H9 (cell line): Measurements from ENCODE around the gene HS3ST3B1. TPM values are rescaled to one million over a fixed set of nuclear protein-coding genes. Genes with fewer than 3 reads are reported as not detected.
A peak's percentile ranks its signal among the peaks of the same experiment; 100 is the strongest.

ENCODE experiments used
- DNase-seq: peaks from one replicate; pipeline ENCODE4 v3.0.0-alpha.2; 2017
- H2AFZ ChIP-seq: one replicate; pipeline ENCODE4 v1.6.1; 2013; ENCODE audit warnings: mild to moderate bottlenecking, low read length, control low read depth, moderate library complexity
- H2AK5ac ChIP-seq: 2 replicates; pipeline ENCODE4 v1.6.1; 2013; ENCODE audit warnings: low read length, control low read depth, mixed read lengths; ENCODE audit not compliant: insufficient read length
- H2BK120ac ChIP-seq: one replicate; pipeline ENCODE4 v1.6.1; 2013; ENCODE audit warnings: low read depth, mild to moderate bottlenecking, low read length, control low read depth, inconsistent platforms; ENCODE audit not compliant: poor library complexity, severe bottlenecking
- H2BK12ac ChIP-seq: 2 replicates; pipeline ENCODE4 v1.6.1; 2013; ENCODE audit warnings: low read length, control low read depth, mixed read lengths, low read depth; ENCODE audit not compliant: insufficient read length
- H2BK15ac ChIP-seq: 2 replicates; pipeline ENCODE4 v1.6.1; 2013; ENCODE audit warnings: low read depth, low read length, control low read depth
- H2BK20ac ChIP-seq: one replicate; pipeline ENCODE4 v1.6.1; 2013; ENCODE audit warnings: low read depth, mild to moderate bottlenecking, low read length, control low read depth, inconsistent platforms; ENCODE audit not compliant: poor library complexity, severe bottlenecking
- H2BK5ac ChIP-seq: 2 replicates; pipeline ENCODE4 v1.6.1; 2013; ENCODE audit warnings: low read length, control low read depth, mixed read lengths; ENCODE audit not compliant: insufficient read length
- H3K14ac ChIP-seq: 2 replicates; pipeline ENCODE4 v1.6.1; 2013; ENCODE audit warnings: low read length, control low read depth; ENCODE audit not compliant: insufficient read depth
- H3K18ac ChIP-seq: 2 replicates; pipeline ENCODE4 v1.6.1; 2013; ENCODE audit warnings: low read depth, mild to moderate bottlenecking, mixed read lengths, low read length, control low read depth; ENCODE audit not compliant: insufficient read length
- H3K23ac ChIP-seq: 2 replicates; pipeline ENCODE4 v1.6.1; 2013; ENCODE audit warnings: low read length, control low read depth, mixed read lengths, low read depth; ENCODE audit not compliant: insufficient read length
- H3K23me2 ChIP-seq: 2 replicates; pipeline ENCODE4 v1.6.1; 2013; ENCODE audit warnings: low read depth, mild to moderate bottlenecking, mixed read lengths, low read length, control low read depth; ENCODE audit not compliant: insufficient read length, poor library complexity, severe bottlenecking
- H3K27ac ChIP-seq: 2 replicates; pipeline ENCODE4 v1.5.1; 2013; ENCODE audit warnings: low read length, control low read depth, mixed read lengths, low read depth; ENCODE audit not compliant: insufficient read length
- H3K27me3 ChIP-seq: 2 replicates; pipeline ENCODE4 v1.6.1; 2013; ENCODE audit warnings: low read length, control low read depth, inconsistent platforms; ENCODE audit not compliant: insufficient read depth
- H3K4ac ChIP-seq: 2 replicates; pipeline ENCODE4 v1.6.1; 2013; ENCODE audit warnings: low read depth, mild to moderate bottlenecking, control low read depth, inconsistent platforms, low read length, moderate library complexity
- H3K4me1 ChIP-seq: 2 replicates; pipeline ENCODE4 v1.6.1; 2013; ENCODE audit warnings: low read length, control low read depth, inconsistent platforms; ENCODE audit not compliant: insufficient read depth
- H3K4me2 ChIP-seq: 2 replicates; pipeline ENCODE4 v1.6.1; 2013; ENCODE audit warnings: low read length, control low read depth, mixed read lengths; ENCODE audit not compliant: insufficient read length, insufficient read depth
- H3K56ac ChIP-seq: 2 replicates; pipeline ENCODE4 v1.6.1; 2013; ENCODE audit warnings: low read depth, mild to moderate bottlenecking, mixed read lengths, low read length, control low read depth; ENCODE audit not compliant: insufficient read length
- H3K79me1 ChIP-seq: 2 replicates; pipeline ENCODE4 v1.6.1; 2013; ENCODE audit warnings: low read depth, mild to moderate bottlenecking, moderate library complexity, low read length, control low read depth, inconsistent platforms; ENCODE audit not compliant: insufficient read depth, poor library complexity, severe bottlenecking
- H3K79me2 ChIP-seq: 2 replicates; pipeline ENCODE4 v1.6.1; 2013; ENCODE audit warnings: low read length, control low read depth, inconsistent platforms; ENCODE audit not compliant: insufficient read depth
- H3K9ac ChIP-seq: 2 replicates; pipeline ENCODE4 v1.6.1; 2013; ENCODE audit warnings: low read length, control low read depth, mixed read lengths; ENCODE audit not compliant: insufficient read length; ENCODE audit errors: extremely low read depth
- H3K9me3 ChIP-seq: one replicate; pipeline ENCODE4 v1.6.1; 2013; ENCODE audit warnings: low read depth, low read length, inconsistent platforms; ENCODE audit not compliant: control insufficient read depth
- H3T11ph ChIP-seq: one replicate; pipeline ENCODE4 v1.6.1; 2013; ENCODE audit warnings: mild to moderate bottlenecking, low read length, control low read depth, inconsistent platforms
- H4K20me1 ChIP-seq: one replicate; pipeline ENCODE4 v1.6.1; 2013; ENCODE audit not compliant: control insufficient read depth, insufficient read length, insufficient read depth
- H4K5ac ChIP-seq: 2 replicates; pipeline ENCODE4 v1.6.1; 2013; ENCODE audit warnings: low read depth, mild to moderate bottlenecking, mixed read lengths, low read length, control low read depth; ENCODE audit not compliant: insufficient read length
- H4K8ac ChIP-seq: replicated peaks from 2 replicates; pipeline ENCODE4 v1.6.1; 2013; ENCODE audit warnings: low read length, control low read depth, mixed read lengths, low read depth; ENCODE audit not compliant: insufficient read length
- H4K91ac ChIP-seq: 2 replicates; pipeline ENCODE4 v1.6.1; 2013; ENCODE audit warnings: low read depth, mild to moderate bottlenecking, moderate library complexity, mixed read lengths, low read length, control low read depth; ENCODE audit not compliant: insufficient read length
- H3K27ac Mint-ChIP-seq, 3 experiments: 2 replicates in 2 of 3; 3 replicates in 1 of 3; pipeline ENCODE4 v1.8.0; 2020 to 2021; ENCODE audit warnings: mixed read lengths in 3 of 3, mild to moderate bottlenecking in 1 of 3, moderate library complexity in 1 of 3
- H3K27me3 Mint-ChIP-seq: 2 replicates; pipeline ENCODE4 v1.8.0; 2021; ENCODE audit warnings: low read depth, mild to moderate bottlenecking, moderate library complexity, mixed read lengths
- H3K36me3 Mint-ChIP-seq, 3 experiments: 2 replicates in 2 of 3; 3 replicates in 1 of 3; pipeline ENCODE4 v1.8.0; 2020 to 2021; ENCODE audit warnings: low read depth in 3 of 3, mixed read lengths in 3 of 3; ENCODE audit not compliant: insufficient read depth in 1 of 3
- H3K4me1 Mint-ChIP-seq, 2 experiments: 2 replicates each; pipeline ENCODE4 v1.8.0; 2020; ENCODE audit warnings: mixed read lengths in 2 of 2
- H3K4me3 Mint-ChIP-seq, 2 experiments: 2 replicates in 1 of 2; 3 replicates in 1 of 2; pipeline ENCODE4 v1.8.0; 2020 to 2021; ENCODE audit warnings: mild to moderate bottlenecking in 2 of 2, mixed read lengths in 2 of 2, moderate library complexity in 1 of 2
- H3K9me3 Mint-ChIP-seq, 2 experiments: 2 replicates in 1 of 2; 3 replicates in 1 of 2; pipeline ENCODE4 v1.8.0; 2020; ENCODE audit warnings: mild to moderate bottlenecking in 2 of 2, mixed read lengths in 2 of 2, moderate library complexity in 1 of 2
- WGBS: extraction: QIAGEN DNeasy Blood & Tissue Kit; methylation state at CpG from one replicate; pipeline ENCODE4 v1.1.7; 2013; ENCODE audit warnings: missing lambda C conversion rate, low lambda C conversion rate, mixed read lengths; ENCODE audit not compliant: insufficient read length; ENCODE audit errors: extremely low coverage; 5-methylcytosine and 5-hydroxymethylcytosine counted together
- total RNA-seq: library from RNA; stranded (reverse); gene quantifications from 2 replicates; pipeline ENCODE4 v1.2.1, GENCODE V29; 2021
- TF ChIP-seq, protein P1 (sequence below): fragments of 200-600 bp; sonication (generic); conservative IDR thresholded peaks from 3 replicates; pipeline ENCODE4 v1.8.0; 2021; ENCODE audit warnings: antibody characterized with exemption, mild to moderate bottlenecking

The HS3ST3B1 gene
- total RNA-seq, 1 experiment from 2014 or later = 2.8 TPM

DNA sequence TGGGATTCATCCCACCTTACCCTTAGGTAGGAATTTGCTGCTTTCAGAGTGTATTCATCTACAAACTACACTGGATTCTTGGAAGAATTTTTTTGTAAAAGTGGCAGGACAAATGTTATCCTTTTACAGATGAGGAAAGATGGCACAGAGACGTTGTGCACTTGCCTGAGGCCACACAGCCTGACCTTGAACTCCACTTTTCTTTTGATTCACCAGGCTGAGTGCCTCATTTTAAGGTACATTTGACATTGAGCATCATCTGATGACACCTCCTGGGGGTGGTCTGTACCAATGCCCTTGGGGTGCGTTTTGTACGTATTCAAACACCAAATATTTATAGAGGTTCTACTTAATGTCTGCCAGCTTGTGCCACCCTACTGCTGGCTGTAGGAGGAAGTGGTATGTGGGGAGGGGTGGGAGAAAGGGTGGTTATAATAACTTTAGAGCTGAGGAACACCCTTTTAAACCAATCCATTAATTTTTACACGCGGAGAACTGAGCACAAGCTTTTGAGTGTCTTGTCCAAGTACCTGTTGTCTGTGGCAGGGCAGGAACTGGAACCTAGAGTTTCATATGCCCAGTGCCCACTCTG, 29.1 kb downstream of the HS3ST3B1 start:
- Histone ChIP-seq H3T11ph (no peak overlapping the region), H4K20me1 (no peaks in the 10 kb centered on the region), H2BK15ac (no peak overlapping the region), H2BK20ac (no peak overlapping the region), H4K8ac (no peak overlapping the region), H3K27ac (no peak overlapping the region), H3K27me3 (no peaks in the 10 kb centered on the region), H3K79me2 (peaks cover under 1% of the 10 kb centered on the region; the same call in 1 of the 2 replicates), H3K4me2 (peak overlapping the region; percentile 41), H3K9ac (no peak overlapping the region), H3K14ac (peak overlapping the region; percentile 11; the same call in 1 of the 2 replicates), H3K23me2 (no peaks in the 10 kb centered on the region), H3K9me3 (no peaks in the 10 kb centered on the region), H4K5ac (no peak overlapping the region), H2AFZ (no peak overlapping the region), H3K56ac (no peak overlapping the region), H3K4me1 (peaks cover 14% of the 10 kb centered on the region; the same call in 1 of the 2 replicates), H4K91ac (no peak overlapping the region), H2BK120ac (no peak overlapping the region), H3K18ac (no peak overlapping the region), H2AK5ac (no peak overlapping the region), H3K4ac (no peak overlapping the region), H2BK5ac (no peak overlapping the region), H3K79me1 (no peaks in the 10 kb centered on the region), H2BK12ac (no peak overlapping the region), H3K23ac (no peak overlapping the region)
- peaks cover 13% of the 10 kb centered on the region for H3K27me3 Mint-ChIP-seq
- no CpG with 5 or more reads among the region's 5 CpGs for WGBS
- TF ChIP-seq, protein P1, sequence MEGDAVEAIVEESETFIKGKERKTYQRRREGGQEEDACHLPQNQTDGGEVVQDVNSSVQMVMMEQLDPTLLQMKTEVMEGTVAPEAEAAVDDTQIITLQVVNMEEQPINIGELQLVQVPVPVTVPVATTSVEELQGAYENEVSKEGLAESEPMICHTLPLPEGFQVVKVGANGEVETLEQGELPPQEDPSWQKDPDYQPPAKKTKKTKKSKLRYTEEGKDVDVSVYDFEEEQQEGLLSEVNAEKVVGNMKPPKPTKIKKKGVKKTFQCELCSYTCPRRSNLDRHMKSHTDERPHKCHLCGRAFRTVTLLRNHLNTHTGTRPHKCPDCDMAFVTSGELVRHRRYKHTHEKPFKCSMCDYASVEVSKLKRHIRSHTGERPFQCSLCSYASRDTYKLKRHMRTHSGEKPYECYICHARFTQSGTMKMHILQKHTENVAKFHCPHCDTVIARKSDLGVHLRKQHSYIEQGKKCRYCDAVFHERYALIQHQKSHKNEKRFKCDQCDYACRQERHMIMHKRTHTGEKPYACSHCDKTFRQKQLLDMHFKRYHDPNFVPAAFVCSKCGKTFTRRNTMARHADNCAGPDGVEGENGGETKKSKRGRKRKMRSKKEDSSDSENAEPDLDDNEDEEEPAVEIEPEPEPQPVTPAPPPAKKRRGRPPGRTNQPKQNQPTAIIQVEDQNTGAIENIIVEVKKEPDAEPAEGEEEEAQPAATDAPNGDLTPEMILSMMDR = no peak
- peaks cover 47 to 69% of the 10 kb centered on the region in 2 experiments for H3K4me1 Mint-ChIP-seq
- H3K9me3 Mint-ChIP-seq = no peaks in the 10 kb centered on the region
- H3K27ac Mint-ChIP-seq = peak overlapping the region in 2 of 3 experiments; percentile 80 to 97; a peak in 4 of 7 replicates
- H3K4me3 Mint-ChIP-seq = peak overlapping the region in 1 of 2 experiments; percentile 70; a peak in 3 of 5 replicates
- no peak for DNase-seq
- H3K36me3 Mint-ChIP-seq = peaks cover 0 to 4% (median 0%) of the 10 kb centered on the region in 3 experiments; a peak in 1 of 7 replicates
